HG03108 (cell line): ENCODE measurements around the gene SMNDC1.
A peak's percentile ranks its signal among the peaks of the same experiment; 100 is the strongest.
"Not testable (repeated sequence)": the region's sequence is repeated elsewhere in the genome, so short reads cannot be mapped to it uniquely, and the experiment has no call there.

Source experiments
- ATAC-seq: cut with Tn5 transposase; IDR thresholded peaks from one replicate; pipeline ENCODE4 v1.9.1; 2021; ENCODE audit warnings: moderate library complexity; ENCODE audit not compliant: unreplicated experiment

Gene SMNDC1

GRCh38 chr10:110304780-110305421, at the start of gene SMNDC1:
SMNDC1 (minus strand) TSS chr10:110304920; CDS start chr10:110303587, 1,333 bp downstream.
- ATAC-seq, result peak; percentile 85

- peak; percentile 15 for ATAC-seq
Observed at GRCh38 chr10:110354322-110354766, 49.6 kb upstream of the SMNDC1 start.

GRCh38 chr10:110353244-110354119, 48.8 kb upstream of the SMNDC1 start:
- no peak for ATAC-seq

GRCh38 chr10:110352930-110353243, 48.2 kb upstream of the SMNDC1 start:
- ATAC-seq, result no peak

GRCh38 chr10:110350812-110351211, 46.1 kb upstream of the SMNDC1 start:
- ATAC-seq, result no peak

GRCh38 chr10:110349831-110350230, 45.1 kb upstream of the SMNDC1 start:
- no peak for ATAC-seq

GRCh38 chr10:110349386-110349785, 44.7 kb upstream of the SMNDC1 start:
- no peak for ATAC-seq

GRCh38 chr10:110348336-110348735, 43.6 kb upstream of the SMNDC1 start:
- ATAC-seq, result no peak

GRCh38 chr10:110346914-110347313, 42.2 kb upstream of the SMNDC1 start:
- ATAC-seq, result no peak

- no peak for ATAC-seq
Observed at GRCh38 chr10:110345286-110345685, 40.6 kb upstream of the SMNDC1 start.

- ATAC-seq, result no peak
Observed at GRCh38 chr10:110344622-110345021, 39.9 kb upstream of the SMNDC1 start.

GRCh38 chr10:110343947-110344346, 39.2 kb upstream of the SMNDC1 start:
- ATAC-seq, result no peak

- no peak for ATAC-seq
Observed at GRCh38 chr10:110340816-110341215, 36.1 kb upstream of the SMNDC1 start.

GRCh38 chr10:110340122-110340521, 35.4 kb upstream of the SMNDC1 start:
- ATAC-seq, result no peak

GRCh38 chr10:110337906-110338305, 33.2 kb upstream of the SMNDC1 start:
- no peak for ATAC-seq

- ATAC-seq, result no peak
Observed at GRCh38 chr10:110337401-110337800, 32.7 kb upstream of the SMNDC1 start.

GRCh38 chr10:110336111-110336721, 31.5 kb upstream of the SMNDC1 start:
- no peak for ATAC-seq

GRCh38 chr10:110335314-110336064, 30.8 kb upstream of the SMNDC1 start:
- no peak for ATAC-seq

- no peak for ATAC-seq
Observed at GRCh38 chr10:110334061-110334656, 29.4 kb upstream of the SMNDC1 start.

GRCh38 chr10:110331226-110331795, 26.6 kb upstream of the SMNDC1 start:
- not testable (repeated sequence) for ATAC-seq
